HepG2 (cell line): ENCODE measurements around the gene SIK3. TPM values are rescaled to one million over a fixed set of nuclear protein-coding genes. Genes with fewer than 3 reads are reported as not detected.

ENCODE experiments used
- LBX2 ChIP-seq: sonication (generic); formaldehyde crosslinking; IDR thresholded peaks from 2 replicates; pipeline ENCODE4 v1.5.0; 2020; ENCODE audit warnings: missing genetic modification reagents, mild to moderate bottlenecking, borderline replicate concordance
- PHF5A ChIP-seq: IDR thresholded peaks from one replicate; pipeline ENCODE4 v1.6.1; 2018; ENCODE audit warnings: low read depth, missing genetic modification reagents; ENCODE audit not compliant: unreplicated experiment
- ZHX2 ChIP-seq, 2 experiments: sonication (generic) in 1 of 2; formaldehyde crosslinking in 1 of 2; IDR thresholded peaks; 2 replicates each; pipeline versions ENCODE4 v1.6.1 to v1.9.0; 2014 to 2022; ENCODE audit warnings: antibody characterized with exemption in 1 of 2, borderline replicate concordance in 1 of 2, inconsistent platforms in 1 of 2, low read depth in 1 of 2, missing genetic modification reagents in 1 of 2
- ZNF33A ChIP-seq: sonication (generic); formaldehyde crosslinking; IDR thresholded peaks from 2 replicates; pipeline ENCODE4 v1.5.1; 2020; ENCODE audit warnings: missing genetic modification reagents, mild to moderate bottlenecking, moderate library complexity, borderline replicate concordance
- polyA plus RNA-seq, 8 experiments: library from polyadenylated mRNA; depleted of rRNA in 3 of 8; stranded (reverse) in 7 of 8; unstranded in 1 of 8; fragments of >200 nt; fragmentation: Illumina TruSeq in 4 of 8; extraction: Trizol in 4 of 8; gene quantifications; 2 replicates each; pipeline versions ENCODE4 v1.2.1 to v1.2.3, GENCODE V29; 2011 to 2016; ENCODE audit warnings: low read depth in 4 of 8, missing spikeins in 1 of 8, mixed read lengths in 1 of 8; ENCODE audit not compliant: insufficient read depth in 1 of 8
- total RNA-seq, 5 experiments: library from RNA; depleted of rRNA; stranded (reverse); fragments of >200 nt; fragmentation: Illumina TruSeq; extraction: Trizol; gene quantifications; 2 replicates each; pipeline ENCODE4 v1.2.3, GENCODE V29; 2016; ENCODE audit warnings: low read depth in 1 of 5

SIK3 gene
- total and polyA plus RNA-seq, 2 of the 13 experiments (the other 11 are each of a cell fraction or from before 2014, with no cell fraction given), result 5.7 to 9.8 TPM

- TF ChIP-seq ZHX2 (IDR thresholded peaks at IDR 0.05; ENCODE audit: low read depth) (no peak), ZHX2 (CRISPR knock-in tag; IDR thresholded peaks at IDR 0.05; ENCODE audit: borderline replicate concordance) (no peak), ZNF33A (CRISPR knock-in tag) (no peak), PHF5A (CRISPR knock-in tag) (no peak), LBX2 (CRISPR knock-in tag) (no peak)
Observed at GRCh38 chr11:117083011-117083935, 15.0 kb downstream of the SIK3 start (continued).
